Nephron progenitor cell (in vitro differentiated cells): ENCODE results near the gene GAN.

Experiments used
- DNase-seq: peaks from one replicate; pipeline ENCODE4 v3.0.0; 2021
- H3K27ac Mint-ChIP-seq: 2 replicates; pipeline ENCODE4 v1.8.0; 2021; ENCODE audit warnings: mild to moderate bottlenecking, moderate library complexity, mixed read lengths
- H3K27me3 Mint-ChIP-seq: 2 replicates; pipeline ENCODE4 v1.8.0; 2021; ENCODE audit warnings: mild to moderate bottlenecking, low read depth, mixed read lengths; ENCODE audit not compliant: poor library complexity
- H3K36me3 Mint-ChIP-seq: 2 replicates; pipeline ENCODE4 v1.8.0; 2021; ENCODE audit warnings: low read depth, mixed read lengths
- H3K4me1 Mint-ChIP-seq: 2 replicates; pipeline ENCODE4 v1.8.0; 2021; ENCODE audit warnings: mixed read lengths
- H3K4me3 Mint-ChIP-seq: 2 replicates; pipeline ENCODE4 v1.8.0; 2021; ENCODE audit warnings: mild to moderate bottlenecking, moderate library complexity, mixed read lengths
- H3K9me3 Mint-ChIP-seq: 2 replicates; pipeline ENCODE4 v1.8.0; 2021; ENCODE audit warnings: mild to moderate bottlenecking, moderate library complexity, mixed read lengths
- CTCF ChIP-seq: fragments of 200-600 bp; sonication (generic); IDR thresholded peaks from 2 replicates; pipeline ENCODE4 v1.5.0; 2021; ENCODE audit warnings: antibody characterized with exemption

Gene GAN

GRCh38 chr16:81360135-81360534 is 45.4 kb downstream of the GAN start:
- H3K4me3 Mint-ChIP-seq = no peak overlapping the region
- peaks cover 43% of the 10 kb centered on the region for H3K36me3 Mint-ChIP-seq
- H3K4me1 Mint-ChIP-seq = no peaks in the 10 kb centered on the region
- H3K27ac Mint-ChIP-seq = no peak overlapping the region
- TF ChIP-seq CTCF = no peak
- no peaks in the 10 kb centered on the region for H3K27me3 Mint-ChIP-seq
- DNase-seq = no peak
- no peaks in the 10 kb centered on the region for H3K9me3 Mint-ChIP-seq

- no peaks in the 10 kb centered on the region for H3K4me1 Mint-ChIP-seq
- H3K4me3 Mint-ChIP-seq = no peak overlapping the region
- no peaks in the 10 kb centered on the region for H3K9me3 Mint-ChIP-seq
- H3K36me3 Mint-ChIP-seq = peaks cover 54% of the 10 kb centered on the region
- no peak overlapping the region for H3K27ac Mint-ChIP-seq
- no peak for TF ChIP-seq CTCF
- no peaks in the 10 kb centered on the region for H3K27me3 Mint-ChIP-seq
- DNase-seq = no peak
These were observed 51.0 kb downstream of the GAN start for GRCh38 chr16:81365731-81366130.

GRCh38 chr16:81366316-81366932 is 51.7 kb downstream of the GAN start:
- DNase-seq = peak; percentile 8
- Mint-ChIP-seq H3K4me1 (no peaks in the 10 kb centered on the region), H3K27me3 (no peaks in the 10 kb centered on the region), H3K27ac (no peak overlapping the region), H3K4me3 (no peak overlapping the region), H3K36me3 (peaks cover 61% of the 10 kb centered on the region), H3K9me3 (no peaks in the 10 kb centered on the region)
- TF ChIP-seq CTCF = peak; percentile 74

GRCh38 chr16:81367821-81368220 is 53.1 kb downstream of the GAN start:
- Mint-ChIP-seq H3K36me3 (peaks cover 59% of the 10 kb centered on the region), H3K9me3 (no peaks in the 10 kb centered on the region), H3K27ac (no peak overlapping the region), H3K4me3 (no peak overlapping the region), H3K27me3 (no peaks in the 10 kb centered on the region), H3K4me1 (no peaks in the 10 kb centered on the region)
- TF ChIP-seq CTCF = no peak
- DNase-seq = no peak

GRCh38 chr16:81369888-81370504 is 55.2 kb downstream of the GAN start:
- H3K9me3 Mint-ChIP-seq = no peaks in the 10 kb centered on the region
- H3K27ac Mint-ChIP-seq = no peak overlapping the region
- TF ChIP-seq CTCF = no peak
- H3K4me1 Mint-ChIP-seq = no peaks in the 10 kb centered on the region
- H3K4me3 Mint-ChIP-seq = no peak overlapping the region
- DNase-seq = no peak
- H3K27me3 Mint-ChIP-seq = no peaks in the 10 kb centered on the region
- peaks cover 60% of the 10 kb centered on the region for H3K36me3 Mint-ChIP-seq

GRCh38 chr16:81371106-81371505 is 56.3 kb downstream of the GAN start:
- H3K27me3 Mint-ChIP-seq = no peaks in the 10 kb centered on the region
- no peaks in the 10 kb centered on the region for H3K9me3 Mint-ChIP-seq
- DNase-seq = no peak
- no peak overlapping the region for H3K4me3 Mint-ChIP-seq
- no peaks in the 10 kb centered on the region for H3K4me1 Mint-ChIP-seq
- H3K27ac Mint-ChIP-seq = no peak overlapping the region
- H3K36me3 Mint-ChIP-seq = peaks cover 56% of the 10 kb centered on the region
- no peak for TF ChIP-seq CTCF
